Stimulated activated CD8-positive, alpha-beta memory T cell treated with anti-CD3 and anti-CD28 coated beads, Interleukin-7, amount 100 ng/mL, for 24 hours (primary cell): ENCODE results near the gene PLRG1.

Experiments
- DNase-seq: peaks from one replicate; pipeline ENCODE4 v3.0.0-alpha.2; 2020; ENCODE audit warnings: low read depth

Gene PLRG1

DNA sequence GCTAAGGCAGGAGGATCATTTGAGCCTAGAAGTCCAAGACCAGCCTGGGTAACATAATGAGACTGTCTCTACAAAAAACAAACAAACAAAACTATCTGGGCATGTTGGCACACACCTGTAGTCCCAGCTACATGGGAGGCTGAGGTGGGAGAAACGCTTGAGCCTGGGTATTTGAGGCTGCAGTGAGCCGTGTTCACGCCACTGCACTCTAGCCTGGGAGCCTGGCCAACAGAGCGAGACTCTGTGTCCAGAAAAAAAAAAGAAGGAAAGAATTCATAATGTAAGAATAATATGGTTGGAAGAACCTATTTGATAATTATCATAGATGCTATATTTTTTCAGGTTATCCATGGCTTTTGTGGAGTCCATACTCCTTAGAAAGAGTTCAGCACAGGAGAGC is 32.6 kb downstream of the PLRG1 start:
- DNase-seq: no peak

DNA sequence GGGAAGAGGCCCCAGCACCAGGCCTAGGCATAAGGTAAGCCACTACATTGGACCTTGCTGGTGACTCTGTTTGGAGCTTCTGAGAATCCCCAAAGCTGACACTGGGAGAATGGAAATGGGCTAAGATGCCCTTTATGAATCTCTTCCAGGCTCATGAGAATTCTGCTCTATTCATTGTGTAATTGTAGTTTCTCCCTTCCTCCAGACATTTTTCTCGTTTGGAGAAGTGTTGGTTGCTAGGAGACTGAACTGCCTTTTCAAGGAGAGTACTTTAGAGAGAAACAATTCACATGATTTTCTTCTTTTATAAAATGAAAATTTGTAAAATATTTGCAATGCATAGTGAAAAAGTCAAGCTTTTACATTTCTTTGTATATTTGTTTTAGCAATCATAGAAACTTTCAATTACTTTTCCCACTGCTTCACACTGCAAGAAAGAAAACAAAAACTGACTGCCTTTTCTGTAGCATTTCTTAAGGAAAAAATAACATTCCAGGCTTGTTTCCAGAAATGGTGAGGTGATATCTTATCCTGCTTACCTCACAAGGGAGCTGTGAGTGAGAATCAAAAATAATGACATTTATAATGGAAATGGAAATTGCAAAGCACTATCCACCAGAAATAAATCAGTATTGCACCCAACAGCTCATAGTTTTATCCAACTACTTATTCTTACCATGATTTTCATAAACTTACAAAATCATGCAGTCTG is 33.7 kb downstream of the PLRG1 start:
- DNase-seq: no peak

DNA sequence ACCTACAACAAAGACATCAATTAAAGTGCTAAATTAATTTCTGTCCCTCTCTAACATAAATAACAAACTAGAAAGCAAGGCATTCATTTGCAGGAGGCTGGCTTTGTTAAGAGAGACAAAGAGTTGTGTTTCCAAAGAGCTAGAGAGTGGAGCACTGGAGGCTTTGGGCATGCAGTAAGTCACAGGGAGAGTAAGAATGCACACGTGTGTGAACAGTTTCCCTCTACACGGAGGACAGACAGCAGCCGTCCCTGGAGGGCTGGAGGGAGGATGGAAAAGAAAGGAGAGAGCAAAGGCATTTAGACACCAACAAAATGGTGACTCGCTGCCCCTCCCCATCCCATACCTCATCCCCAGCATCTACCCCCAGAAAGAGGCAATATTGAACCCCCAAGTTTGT is 38.2 kb downstream of the PLRG1 start:
- DNase-seq: no peak

DNA sequence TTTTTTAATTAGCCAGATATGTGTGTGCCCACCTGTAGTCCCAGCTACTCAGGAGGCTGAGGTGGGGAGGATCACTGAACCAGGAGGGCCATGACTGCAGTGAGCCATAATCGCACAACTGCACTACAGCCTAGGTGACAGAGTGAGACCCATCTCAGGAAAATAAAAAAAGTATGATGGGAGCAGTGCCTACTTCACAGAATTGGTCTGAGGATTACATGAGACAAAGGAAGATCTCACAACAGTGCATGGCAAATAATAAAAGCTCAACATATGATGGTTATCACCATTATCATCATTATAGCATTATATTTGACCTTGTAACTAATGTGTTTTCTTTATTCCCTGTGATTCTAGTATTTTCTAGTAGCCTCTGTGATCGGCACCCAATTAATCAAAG is 38.7 kb downstream of the PLRG1 start:
- DNase-seq: no peak

DNA sequence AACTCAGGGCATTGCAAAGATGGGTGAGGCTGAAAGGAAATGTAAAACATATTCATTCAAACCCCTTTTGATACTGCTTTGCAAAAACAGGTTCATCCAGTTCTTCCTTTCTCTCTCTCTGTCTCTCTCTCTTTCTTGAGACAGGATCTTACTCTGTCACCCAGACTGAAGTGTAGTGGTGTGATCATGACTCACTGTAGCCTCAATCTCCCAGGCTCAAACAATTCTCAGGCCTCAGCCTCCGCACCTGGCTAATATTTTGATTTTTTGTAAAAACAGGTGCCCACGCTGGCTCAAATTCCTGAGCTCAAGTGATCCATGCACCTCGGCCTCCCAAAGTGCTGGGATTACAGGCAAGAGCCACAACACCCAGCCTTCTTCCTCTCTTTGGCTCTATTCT is 43.0 kb downstream of the PLRG1 start:
- DNase-seq: no peak

DNA sequence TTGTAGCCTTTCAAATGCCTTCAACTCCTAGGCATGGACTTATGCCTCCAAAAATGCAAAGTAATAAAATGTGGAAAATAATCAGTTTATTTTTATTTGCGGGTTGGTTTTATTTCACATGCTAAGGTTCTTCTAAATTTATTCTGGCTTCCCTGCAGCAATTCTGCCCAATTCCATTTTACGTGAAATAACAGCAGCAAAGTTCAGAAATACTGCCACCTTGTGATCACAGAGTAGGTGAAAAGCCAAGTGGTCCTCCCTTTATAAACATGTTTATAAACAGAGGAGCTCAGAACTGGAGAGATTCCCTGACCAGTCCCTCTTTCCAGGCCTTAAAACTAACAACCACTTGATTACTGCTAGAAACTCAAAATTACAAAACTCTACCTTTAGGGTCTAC is 43.9 kb downstream of the PLRG1 start:
- DNase-seq: no peak

DNA sequence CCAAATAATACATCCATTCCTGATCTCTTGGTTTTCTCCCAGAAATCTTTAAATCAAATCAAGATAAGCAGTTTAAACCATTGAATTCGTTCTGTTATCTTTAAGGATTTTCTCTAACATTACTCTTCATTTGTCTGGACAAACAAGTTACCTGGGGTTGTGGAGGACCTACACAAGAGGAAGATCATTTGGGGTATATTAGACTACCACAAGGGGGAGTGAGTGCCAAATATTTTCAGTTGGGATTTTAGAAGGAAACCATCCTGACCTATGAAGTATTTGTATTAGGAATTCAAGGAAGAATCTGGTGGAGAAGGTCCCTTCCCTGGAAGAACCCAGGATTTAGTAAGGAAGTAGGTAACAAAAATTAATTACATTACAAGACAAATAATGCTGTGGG is 46.6 kb downstream of the PLRG1 start:
- no peak for DNase-seq

DNA sequence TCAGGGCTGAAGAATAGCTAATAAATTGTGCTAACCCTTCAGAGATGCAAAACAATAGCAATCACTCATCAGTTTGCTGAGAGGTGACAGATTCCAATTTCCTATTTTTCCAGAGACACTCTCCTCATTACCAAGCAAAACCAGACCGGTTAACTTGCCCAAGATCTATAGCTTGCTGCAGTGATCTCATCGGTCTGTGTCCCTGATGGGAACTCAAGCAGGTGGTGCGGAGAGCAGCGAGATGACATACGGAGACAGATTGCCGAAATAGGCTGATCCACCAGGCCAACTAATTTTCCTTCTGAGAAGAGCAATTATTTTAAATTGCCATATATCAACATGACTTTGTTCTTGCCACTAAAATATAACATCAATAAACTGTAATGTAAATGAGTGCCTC is 48.1 kb downstream of the PLRG1 start:
- DNase-seq: no peak

DNA sequence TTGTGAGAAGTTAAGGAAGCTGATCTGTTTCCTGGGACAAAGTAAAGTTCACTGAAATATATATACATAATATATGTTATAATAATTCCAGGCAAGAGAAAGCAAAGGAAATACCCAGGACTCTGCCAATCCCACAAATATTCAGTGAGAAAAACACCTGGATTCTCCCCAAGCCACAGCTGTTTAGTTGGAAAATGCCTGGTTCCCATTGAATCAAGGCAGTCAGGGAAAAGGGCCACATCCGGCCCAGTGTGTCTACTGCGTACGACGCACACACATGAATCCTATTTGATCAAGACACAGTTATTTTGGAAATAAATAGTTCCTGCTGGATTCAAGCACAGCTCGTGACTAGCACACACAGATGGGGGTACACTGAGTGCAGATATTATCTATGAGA is 52.3 kb downstream of the PLRG1 start:
- no peak for DNase-seq

DNA sequence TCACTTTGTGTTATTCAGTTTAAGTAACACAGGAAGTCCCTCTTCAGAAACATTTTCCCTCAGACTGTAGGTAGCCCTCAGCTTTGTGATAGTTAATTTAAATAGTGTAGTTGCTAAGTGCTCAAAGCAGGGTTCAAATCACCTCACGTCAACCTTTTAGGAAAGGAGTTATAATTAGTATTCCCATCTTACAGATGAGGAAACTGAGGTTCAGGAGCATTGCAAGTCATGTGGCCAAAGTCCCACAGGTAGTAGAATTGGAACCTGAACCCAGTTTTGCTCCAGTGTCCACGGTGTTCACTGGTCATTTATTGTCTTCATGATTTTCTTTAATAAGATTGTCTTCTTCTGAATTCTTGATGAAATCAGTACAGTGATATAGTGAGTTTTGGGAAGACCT is 54.3 kb downstream of the PLRG1 start:
- no peak for DNase-seq

DNA sequence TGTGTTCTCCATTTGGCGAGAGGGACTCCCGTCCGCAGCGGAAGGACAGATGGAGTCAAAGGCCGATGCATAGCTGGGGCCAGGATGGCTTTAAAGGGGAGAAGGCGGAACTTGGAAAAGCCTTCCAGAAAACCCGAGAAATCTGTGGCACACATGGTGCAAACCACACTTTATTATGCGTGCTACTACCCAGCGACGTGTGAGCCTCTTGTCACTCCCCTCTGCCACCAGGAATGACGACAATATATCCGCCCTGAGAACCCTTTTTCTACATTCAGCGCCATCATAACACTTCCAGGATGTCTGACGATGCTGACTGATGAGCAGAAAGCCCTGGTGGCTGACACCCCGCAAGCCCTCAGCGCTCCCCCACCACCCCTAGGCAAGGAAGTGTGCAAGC is 57.9 kb downstream of the PLRG1 start:
- no peak for DNase-seq

DNA sequence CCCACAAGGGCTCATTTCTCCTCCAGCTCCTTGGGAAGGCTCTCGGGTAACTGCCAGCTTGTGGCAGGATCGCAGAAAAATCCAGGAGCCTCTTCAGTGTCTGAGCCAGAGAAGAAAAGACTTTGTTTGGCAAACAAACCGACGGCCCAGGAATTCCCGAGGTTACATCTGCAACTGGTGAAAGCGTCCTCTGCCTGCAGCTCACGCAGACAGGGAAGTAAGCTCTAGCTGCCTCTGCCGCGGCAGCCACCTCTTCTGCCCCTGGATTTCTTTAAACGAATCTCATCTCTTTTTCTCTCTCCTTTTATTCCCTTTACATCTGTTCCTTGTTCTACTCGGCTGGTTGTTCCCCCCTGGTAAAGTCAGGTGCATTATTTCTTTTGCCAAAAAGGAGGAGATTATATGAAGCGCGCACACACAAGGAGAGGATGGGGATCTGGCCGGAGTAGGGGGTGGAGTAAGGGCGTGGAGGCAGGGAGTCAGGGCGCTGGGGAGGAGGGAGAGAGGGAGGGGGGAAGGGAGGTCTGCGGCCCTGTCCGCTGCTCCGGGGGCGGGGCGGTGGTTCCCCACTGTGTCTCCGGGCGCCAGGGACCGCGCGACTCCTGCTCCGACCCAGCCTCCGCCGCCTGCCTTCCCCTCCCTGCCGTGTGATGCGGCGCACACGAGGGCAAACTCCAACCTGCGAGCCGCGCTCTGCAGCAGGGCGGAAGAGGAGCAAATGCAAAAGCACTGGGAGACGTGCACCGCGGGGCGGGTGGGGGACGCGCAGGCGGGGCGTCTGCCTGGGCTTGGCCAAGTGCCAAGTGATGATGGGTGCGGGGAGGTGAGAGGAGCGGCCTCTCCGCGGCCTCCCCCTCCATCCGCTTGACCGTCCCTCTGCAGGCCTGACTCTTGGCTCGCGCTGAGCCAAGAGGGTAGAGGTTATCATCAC is 58.6 kb downstream of the PLRG1 start, which contains the start of gene DCHS2:
DCHS2 (minus strand) TSS at position 459 of the 931 bp plus-strand sequence; CDS start at position 15, 444 bp downstream.
- no peak for DNase-seq

DNA sequence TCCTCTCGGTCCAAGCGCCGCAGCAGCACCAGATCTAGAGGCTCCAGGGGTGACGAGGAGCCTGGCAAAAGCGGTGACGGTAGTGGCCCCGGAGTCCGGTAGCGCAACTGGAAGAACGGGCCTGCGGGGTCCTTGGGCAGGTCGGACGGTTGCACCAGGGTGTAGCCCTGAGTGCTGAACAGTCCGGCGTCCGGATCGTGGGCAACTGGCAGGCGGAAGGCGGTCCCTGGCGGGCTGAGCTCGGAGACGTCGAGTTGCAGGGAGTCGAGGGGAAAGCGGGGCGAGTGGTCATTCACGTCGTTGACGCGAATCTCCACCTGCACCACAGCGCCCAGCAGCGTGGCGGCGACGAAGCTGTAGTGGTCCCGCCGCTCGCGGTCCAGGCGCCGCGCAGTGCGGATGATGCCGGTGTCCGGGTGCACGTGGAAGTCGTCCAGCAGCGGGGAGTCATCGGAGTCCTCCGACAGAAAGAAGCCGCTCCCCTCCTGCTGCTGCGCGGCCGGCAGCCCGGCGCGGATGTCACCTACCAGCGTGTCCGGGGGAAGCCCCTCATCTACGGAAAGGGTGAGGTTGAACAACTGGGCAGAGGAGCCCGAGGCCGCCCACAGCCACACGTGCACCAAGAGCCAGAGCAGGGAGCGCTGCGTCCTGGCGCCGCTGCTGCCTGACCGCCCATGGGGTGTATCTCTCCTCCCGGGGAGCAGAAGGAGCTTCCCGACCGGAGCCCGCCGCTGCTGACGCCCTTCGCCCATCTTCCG is 59.4 kb downstream of the PLRG1 start:
- DNase-seq: no peak

DNA sequence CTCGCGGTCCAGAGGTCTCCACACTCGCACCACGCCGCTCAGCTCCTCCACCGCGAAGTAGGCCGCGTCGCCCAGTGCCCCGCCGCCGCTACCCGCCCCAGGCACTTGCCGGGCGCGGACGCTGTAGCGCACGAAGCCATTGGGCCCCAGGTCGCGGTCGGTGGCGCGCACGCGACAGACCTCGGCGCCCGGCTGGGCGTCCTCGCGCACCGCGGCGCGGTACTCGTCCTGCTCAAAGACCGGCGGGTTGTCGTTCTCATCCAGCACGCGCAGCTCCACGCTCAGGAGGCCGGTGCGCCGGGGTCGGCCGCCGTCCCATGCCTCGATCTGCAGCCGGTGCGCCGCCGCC is 60.0 kb downstream of the PLRG1 start:
- DNase-seq: no peak

DNA sequence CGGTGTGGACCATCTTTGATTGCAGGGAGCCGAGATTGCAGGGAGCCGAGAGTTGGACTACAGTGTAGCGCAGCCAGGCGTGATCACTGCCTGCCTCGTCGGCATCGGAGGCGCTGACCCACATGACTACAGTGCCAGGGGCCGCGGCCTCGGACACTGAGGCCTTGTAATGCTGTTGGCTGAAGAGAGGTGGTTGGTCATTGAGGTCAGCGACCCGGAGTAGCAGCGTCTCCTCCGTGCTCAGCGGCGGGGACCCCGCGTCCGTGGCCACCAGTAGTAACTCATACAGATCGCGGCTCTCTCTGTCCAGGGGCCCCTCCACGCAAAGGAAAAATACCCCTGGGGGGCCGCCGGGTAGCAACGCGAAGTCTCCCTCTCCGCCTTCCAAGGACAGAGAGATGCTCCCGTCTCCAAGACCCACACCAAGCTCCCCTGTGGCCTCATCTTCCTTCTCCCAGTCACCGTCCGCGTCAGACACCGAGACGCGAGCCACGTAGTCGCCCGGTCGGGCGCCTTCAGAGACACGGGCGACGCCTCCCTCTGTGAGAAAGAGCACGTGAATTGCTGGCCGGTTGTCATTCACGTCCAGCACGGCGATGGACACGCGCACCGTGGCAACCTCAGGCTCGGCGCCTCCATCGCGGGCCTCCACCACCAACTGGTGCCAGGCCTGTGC is 60.5 kb downstream of the PLRG1 start:
- DNase-seq: no peak

DNA sequence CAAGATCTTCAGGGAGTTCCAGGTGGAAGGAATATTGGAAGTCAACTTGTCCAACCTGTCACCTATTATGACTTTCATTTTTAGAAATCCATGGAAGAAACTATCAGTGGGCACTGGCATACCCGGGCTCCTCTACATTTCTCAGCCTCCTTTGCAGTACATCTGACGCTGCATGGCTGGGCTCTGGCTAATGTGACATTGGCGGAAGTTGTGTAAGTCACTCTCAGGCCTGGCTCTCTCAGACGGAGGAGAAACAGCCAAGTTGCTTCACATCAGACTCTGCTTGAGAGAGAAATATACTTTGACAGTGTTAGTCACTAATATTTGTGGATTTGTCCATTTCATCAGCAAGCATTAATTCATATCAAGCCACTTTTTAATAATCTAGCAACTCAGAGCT is 63.1 kb downstream of the PLRG1 start:
- DNase-seq: no peak

DNA sequence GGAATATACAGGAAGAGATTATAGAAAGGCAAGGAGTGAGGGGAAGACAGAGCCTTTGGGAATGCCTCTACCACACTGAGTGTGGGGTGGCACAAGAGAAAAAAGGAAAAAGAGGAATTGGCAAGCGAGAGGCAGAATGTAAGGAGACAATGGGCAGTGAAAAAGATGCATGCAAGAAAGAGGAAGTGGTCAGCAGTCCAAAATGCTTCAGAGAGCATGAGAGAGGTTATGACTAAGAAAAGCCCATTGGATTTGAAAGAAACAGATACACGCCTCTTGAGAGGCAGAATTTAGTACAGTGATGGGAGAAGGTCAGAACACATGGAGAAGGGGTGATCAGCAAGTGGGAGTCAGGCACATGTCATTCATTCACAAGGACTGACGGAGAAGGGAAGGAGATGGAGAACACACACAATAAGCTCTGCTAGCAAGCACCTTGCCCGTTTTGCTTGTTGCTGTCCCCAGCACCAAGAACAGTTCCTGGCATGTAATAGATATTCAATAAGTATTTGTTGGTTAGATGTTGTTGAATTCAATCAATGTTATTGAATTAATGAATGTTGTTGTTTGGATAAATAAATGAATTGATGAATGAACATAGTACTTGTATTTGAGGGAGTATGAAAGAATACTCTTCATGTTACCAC is 65.0 kb downstream of the PLRG1 start:
- DNase-seq: no peak
